Prostate gland (tissue), 2 donors: Measurements from ENCODE around the gene CXCL1. TPM values are rescaled to one million over a fixed set of nuclear protein-coding genes. Genes with fewer than 3 reads are reported as not detected.

Source experiments
- DNase-seq: peaks from one replicate; pipeline ENCODE4 v3.0.0-alpha.2; 2019; ENCODE audit warnings: low spot score
- H3K27ac ChIP-seq, 2 donors: fragments of 200-600 bp; sonication (generic); 2 replicates each; pipeline ENCODE4 v1.5.1; 2017 to 2019
- H3K27me3 ChIP-seq: fragments of 200-600 bp; sonication (generic); replicated peaks from 2 replicates; pipeline ENCODE4 v1.5.1; 2019; ENCODE audit not compliant: insufficient read depth
- H3K36me3 ChIP-seq, 2 donors: fragments of 200-600 bp; sonication (generic); 1 replicate in 1 of 2; 2 replicates in 1 of 2; pipeline versions ENCODE4 v1.5.1 to v1.8.1; 2017 to 2019
- H3K4me1 ChIP-seq: fragments of 200-600 bp; sonication (generic); replicated peaks from 2 replicates; pipeline ENCODE4 v1.5.1; 2019
- H3K4me3 ChIP-seq, 2 donors: fragments of 200-600 bp; sonication (generic); 2 replicates each; pipeline ENCODE4 v1.5.1; 2017 to 2019
- H3K9me3 ChIP-seq: fragments of 200-600 bp; sonication (generic); 2 replicates; pipeline ENCODE4 v1.5.1; 2017
- CTCF ChIP-seq, 4 experiments: fragments of 200-600 bp in 2 of 4; fragments of 450-650 bp in 2 of 4; sonication (generic) in 2 of 4; IDR thresholded peaks; 1 replicate in 3 of 4; 2 replicates in 1 of 4; pipeline ENCODE4 v1.5.1; 2016 to 2019; ENCODE audit warnings: antibody characterized with exemption in 4 of 4, mild to moderate bottlenecking in 2 of 4, moderate library complexity in 2 of 4
- POLR2A ChIP-seq: fragments of 450-650 bp; IDR thresholded peaks from one replicate; pipeline ENCODE4 v1.6.1; 2016; ENCODE audit warnings: antibody characterized with exemption, mild to moderate bottlenecking
- POLR2AphosphoS5 ChIP-seq: sonication (generic); formaldehyde crosslinking; IDR thresholded peaks from one replicate; pipeline ENCODE4 v1.6.1; 2017; ENCODE audit warnings: antibody characterized with exemption
- WGBS: methylation state at CpG from one replicate; pipeline ENCODE4 v1.1.5; 2018; 5-methylcytosine and 5-hydroxymethylcytosine counted together
- intact Hi-C: fragments of 100-400 bp; cut with DNase I; formaldehyde crosslinking; loops from one replicate; pipeline ENCODE4 v1.14.2; 2022
- total RNA-seq, 2 donors: library from RNA; depleted of rRNA; stranded (reverse); fragments of >200 nt; gene quantifications; one replicate each; pipeline ENCODE4 v1.1.0, GENCODE V29; 2016

Gene CXCL1
- total RNA-seq, 2 donors from 2014 or later = 0.74 to 37.1 TPM

- 3% methylated on average over 29 of the region's 41 CpGs for WGBS
Measured at GRCh38 chr4:73836373-73837279, 32.6 kb upstream of the CXCL1 start, which contains the start of gene CXCL6. Gene CXCL6 (plus strand): TSS chr4:73836678. CDS start chr4:73836751, 73 bp downstream.

GRCh38 chr4:73839071-73839470, 30.1 kb upstream of the CXCL1 start:
- Histone ChIP-seq H3K4me1 (no peaks in the 10 kb centered on the region), H3K36me3 (no peaks in the 10 kb centered on the region), H3K4me3 (no peak overlapping the region), H3K27me3 (no peaks in the 10 kb centered on the region), H3K9me3 (no peaks in the 10 kb centered on the region), H3K27ac (peak overlapping the region in 1 of 2 donors; percentile 46)
- no peak for DNase-seq
- 89% methylated on average over 5 of the region's 5 CpGs for WGBS
- TF ChIP-seq POLR2AphosphoS5 (no peak), POLR2A (no peak), CTCF (IDR thresholded peaks at IDR 0.05) (no peak)
- intact Hi-C loops = no loop called here

More at GRCh38 chr4:73836373-73837279, 32.6 kb upstream of the CXCL1 start, which contains the start of gene CXCL6:
- Histone ChIP-seq H3K27ac (peak within 1 kb of the TSS in 1 of 2 donors; percentile 61), H3K4me3 (peak within 1 kb of the TSS; percentile 20 to 33), H3K27me3 (no peaks in the 10 kb centered on the region), H3K36me3 (no peaks in the 10 kb centered on the region), H3K4me1 (no peaks in the 10 kb centered on the region), H3K9me3 (no peaks in the 10 kb centered on the region)
- TF ChIP-seq POLR2AphosphoS5 = no peak
- peak in 1 of 4 experiments; percentile 8 for TF ChIP-seq CTCF (IDR thresholded peaks at IDR 0.05)
- peak; percentile 28 for DNase-seq
- intact Hi-C loops = no loop called here

GRCh38 chr4:73839715-73840114, 29.5 kb upstream of the CXCL1 start:
- Histone ChIP-seq H3K36me3 (no peaks in the 10 kb centered on the region), H3K9me3 (no peaks in the 10 kb centered on the region), H3K27ac (peak overlapping the region in 1 of 2 donors; percentile 46), H3K4me1 (no peaks in the 10 kb centered on the region), H3K4me3 (no peak overlapping the region), H3K27me3 (no peaks in the 10 kb centered on the region)
- DNase-seq = no peak
- 44% methylated on average over 3 of the region's 3 CpGs for WGBS
- TF ChIP-seq POLR2AphosphoS5 (peak; percentile 79), POLR2A (no peak)
- intact Hi-C loops = no loop called here

- TF ChIP-seq POLR2AphosphoS5 (no peak), CTCF (IDR thresholded peaks at IDR 0.05) (no peak), POLR2A (no peak)
- no peaks in the 10 kb centered on the region for H3K4me1 ChIP-seq
- intact Hi-C loops = no loop called here
- no peak overlapping the region for H3K4me3 ChIP-seq
- H3K27me3 ChIP-seq = no peaks in the 10 kb centered on the region
- H3K36me3 ChIP-seq = no peaks in the 10 kb centered on the region
- H3K9me3 ChIP-seq = no peaks in the 10 kb centered on the region
- H3K27ac ChIP-seq = no peak overlapping the region
- DNase-seq = no peak
- WGBS = 67% methylated on average over 4 of the region's 4 CpGs
Measured at GRCh38 chr4:73841243-73841925, 27.8 kb upstream of the CXCL1 start.

GRCh38 chr4:73842696-73843095, 26.5 kb upstream of the CXCL1 start:
- Histone ChIP-seq H3K27me3 (no peaks in the 10 kb centered on the region), H3K27ac (no peak overlapping the region), H3K36me3 (no peaks in the 10 kb centered on the region), H3K9me3 (no peaks in the 10 kb centered on the region), H3K4me3 (no peak overlapping the region), H3K4me1 (no peaks in the 10 kb centered on the region)
- DNase-seq = no peak
- intact Hi-C loops = no loop called here
- TF ChIP-seq CTCF (IDR thresholded peaks at IDR 0.05) (no peak), POLR2A (no peak)
